ENCODE results near the gene LDLRAD4.

LDLRAD4 gene

DNA sequence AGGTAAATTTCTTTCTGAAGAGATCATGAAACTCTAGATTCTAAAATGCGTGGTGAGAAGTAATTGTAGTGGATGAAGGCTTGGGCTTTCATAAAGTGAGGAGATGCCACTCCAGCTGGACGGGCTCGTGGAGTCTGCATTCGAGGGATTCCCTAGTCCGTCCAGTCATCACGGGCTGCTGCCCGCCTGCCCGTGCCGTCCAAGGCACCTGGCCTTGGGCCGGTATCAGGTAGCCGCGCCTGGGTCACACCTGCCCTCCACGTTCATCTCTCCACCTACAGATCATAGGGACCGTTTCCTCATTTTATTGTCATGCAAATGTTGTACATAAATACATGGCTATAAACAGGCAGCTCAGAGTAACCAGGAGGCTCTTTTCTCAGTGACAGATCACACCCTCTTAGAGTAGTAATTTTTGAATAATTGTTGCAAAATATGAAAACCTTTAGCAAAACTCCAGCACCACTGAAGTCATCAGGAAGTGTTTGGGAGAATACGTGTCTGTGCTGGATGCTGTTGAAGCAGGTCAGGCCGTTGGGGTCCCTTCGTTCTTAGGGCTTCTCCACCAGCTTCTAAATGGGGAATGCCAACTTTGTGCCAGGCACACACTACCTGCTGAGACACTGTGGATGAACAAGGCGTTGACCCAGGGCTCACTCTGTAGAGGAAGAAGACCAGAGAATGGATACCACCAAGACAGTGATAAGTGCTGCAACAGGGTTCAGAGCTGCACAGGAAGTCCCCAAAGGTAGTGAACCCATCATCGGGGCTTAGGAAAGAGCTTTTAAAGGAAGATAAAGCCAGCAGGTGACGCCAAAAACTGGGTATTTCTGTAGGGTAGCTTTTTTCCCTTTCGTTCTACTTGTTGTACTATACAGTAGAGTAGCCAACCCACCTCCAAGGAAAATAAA lies 395.3 kb downstream of the LDLRAD4 start:
- DNase-seq: no peak

DNA sequence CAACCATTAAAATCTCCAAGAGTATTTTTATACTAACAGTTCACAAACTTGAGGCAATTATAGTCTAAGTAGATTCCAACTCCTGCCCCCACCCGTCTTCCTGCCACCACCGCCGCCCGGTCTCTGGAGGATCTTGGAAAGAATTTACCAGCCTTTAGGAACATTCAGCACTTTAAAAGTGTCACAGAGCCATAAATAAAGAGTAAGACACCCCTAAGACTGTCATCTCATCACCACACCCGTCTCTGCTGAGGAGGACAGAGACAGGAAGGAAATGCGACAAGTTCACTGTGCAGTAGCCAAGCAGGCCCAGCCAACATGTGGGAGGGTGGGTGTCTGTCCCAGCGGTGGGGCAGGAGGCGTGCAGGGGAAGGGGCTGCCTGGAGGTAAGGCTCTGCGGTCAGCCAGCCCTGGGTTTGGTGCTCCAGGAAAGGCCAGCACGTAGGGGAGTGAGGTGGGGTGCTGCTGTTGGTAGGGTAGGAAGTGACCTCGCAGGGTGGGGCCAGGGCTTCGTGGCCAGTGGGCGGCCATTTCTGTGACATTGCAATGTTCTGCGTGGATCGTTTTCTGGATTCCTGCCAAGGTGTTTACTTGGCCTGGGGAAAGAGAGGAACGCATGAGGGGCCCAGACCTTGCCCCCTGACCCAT lies 396.2 kb downstream of the LDLRAD4 start:
- DNase-seq: no peak

DNA sequence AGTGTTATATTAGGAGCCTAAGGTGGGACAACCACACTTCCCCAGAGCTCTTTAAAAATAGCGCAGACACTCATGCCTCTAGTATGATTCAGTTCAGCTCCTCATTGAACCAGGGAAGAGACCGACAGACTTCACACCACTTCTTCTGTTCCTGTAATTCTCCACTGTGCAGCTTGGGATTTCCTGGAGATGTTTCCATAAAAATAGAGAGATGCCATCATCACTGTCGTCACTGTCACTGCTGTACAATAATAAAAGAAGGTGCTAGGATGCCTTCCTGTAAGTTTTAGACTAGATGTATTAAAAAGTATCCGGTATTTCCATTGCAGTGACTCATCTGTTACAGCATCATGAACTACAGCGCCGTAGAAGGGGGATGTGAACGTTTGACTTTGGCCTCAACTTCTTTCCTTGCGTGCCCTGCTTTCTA lies 396.9 kb downstream of the LDLRAD4 start:
- no peak for DNase-seq

DNA sequence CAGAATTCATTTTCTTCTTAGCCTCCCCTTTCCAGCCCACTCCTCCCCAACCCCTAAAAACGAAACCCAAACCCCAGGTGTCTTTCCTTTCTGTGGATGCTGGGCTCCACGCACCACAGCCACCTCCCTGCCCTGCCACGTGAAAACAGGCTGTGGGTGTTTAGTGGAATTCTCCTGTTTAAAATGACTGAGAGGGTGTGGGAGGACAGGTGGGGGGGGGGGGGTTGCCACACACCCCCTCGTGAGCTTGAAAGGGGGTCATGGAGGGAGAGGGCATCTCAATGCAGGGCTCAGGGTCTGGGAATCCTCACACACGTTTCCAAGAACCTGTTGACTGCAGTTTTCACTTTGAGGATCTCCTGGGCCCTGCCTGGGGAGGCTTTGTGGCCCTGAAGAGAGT lies 397.5 kb downstream of the LDLRAD4 start:
- no peak for DNase-seq

DNA sequence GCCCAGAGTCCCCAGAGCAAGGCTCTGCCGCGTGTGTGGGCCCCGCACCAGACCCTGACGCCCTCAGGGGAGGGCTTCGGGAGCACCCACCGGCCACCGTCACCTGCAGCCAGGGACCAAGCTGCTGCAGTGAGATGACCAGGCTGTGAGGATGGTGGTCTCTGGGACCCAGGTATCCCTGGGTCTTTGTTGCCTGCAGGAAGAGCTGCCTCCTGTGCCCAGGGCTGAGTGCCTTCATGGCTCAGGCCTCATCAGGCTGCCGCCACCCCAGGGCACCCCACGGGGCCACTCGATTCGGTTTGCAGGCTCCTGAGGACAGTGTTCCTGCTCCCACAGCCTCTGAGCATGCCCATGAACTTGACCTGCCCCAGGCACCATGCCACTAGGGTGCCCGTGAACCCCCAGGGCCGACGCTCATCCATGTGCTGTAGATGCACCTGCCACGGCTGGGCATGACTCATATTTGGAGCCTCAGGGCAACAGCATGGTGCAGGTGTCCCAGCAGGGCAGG lies 398.0 kb downstream of the LDLRAD4 start:
- DNase-seq: no peak

DNA sequence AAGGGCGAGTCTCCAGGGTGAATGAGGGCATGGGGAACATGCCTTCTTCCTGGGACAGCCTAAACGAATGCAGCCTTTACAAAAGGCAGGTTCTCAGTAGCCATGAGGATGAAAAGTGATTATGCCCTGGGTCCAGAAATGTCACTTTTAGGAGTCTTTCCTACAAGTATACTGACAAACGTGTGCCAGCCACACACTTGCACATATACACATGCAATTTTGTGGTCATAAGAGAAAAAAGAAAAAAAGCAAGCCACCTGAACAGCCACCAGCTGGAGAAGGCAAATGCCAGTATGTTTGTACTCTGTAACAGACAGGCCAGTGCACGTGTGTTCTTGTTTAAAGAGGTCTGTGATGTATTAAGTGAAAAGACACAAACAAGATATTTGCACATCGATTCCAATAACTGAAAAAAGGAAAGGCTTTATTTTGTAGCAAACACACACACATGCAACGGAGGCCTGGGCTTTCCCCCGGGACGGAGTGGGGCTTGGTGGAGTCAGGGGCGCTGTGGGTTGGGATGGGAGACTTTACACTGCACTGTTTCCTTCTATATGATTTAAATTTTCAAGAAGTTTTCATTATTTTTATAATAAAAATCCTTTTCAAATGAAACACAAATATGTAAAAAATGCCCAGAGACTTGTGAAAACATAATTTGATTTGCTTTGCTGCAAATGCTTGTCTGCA lies 399.4 kb downstream of the LDLRAD4 start:
- DNase-seq: no peak

DNA sequence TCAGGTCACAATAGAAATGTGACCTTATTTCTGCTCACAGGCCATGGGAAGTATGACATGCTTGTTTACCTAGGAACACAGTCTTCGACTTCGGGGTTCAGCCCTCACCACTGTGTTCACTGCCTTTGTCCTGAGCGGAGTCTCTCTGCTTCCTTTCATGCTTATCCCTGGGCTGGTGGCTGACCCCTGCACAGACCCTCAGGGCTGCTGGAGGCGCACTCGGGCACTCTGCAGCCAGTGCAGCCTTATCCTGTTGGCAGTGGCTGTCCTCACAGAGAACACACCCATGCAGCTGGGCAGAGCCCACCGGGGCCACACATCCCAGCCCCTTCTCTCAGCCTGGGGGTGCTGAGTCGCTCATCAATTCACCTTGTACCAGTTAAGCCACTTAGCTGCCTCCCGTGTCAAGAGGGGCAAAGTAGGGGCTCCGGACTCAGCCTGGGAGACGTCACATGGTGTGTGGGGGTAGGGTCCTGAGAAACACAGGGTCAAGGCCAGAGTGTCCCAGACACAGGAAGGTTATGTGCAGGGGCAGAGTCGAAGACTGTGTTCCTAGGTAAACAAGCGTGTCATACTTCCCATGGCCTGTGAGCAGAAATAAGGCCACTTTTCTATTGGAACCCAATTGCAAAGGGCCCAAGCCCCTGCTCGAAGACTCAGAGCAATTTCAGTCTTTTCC lies 400.3 kb downstream of the LDLRAD4 start:
- DNase-seq: no peak

DNA sequence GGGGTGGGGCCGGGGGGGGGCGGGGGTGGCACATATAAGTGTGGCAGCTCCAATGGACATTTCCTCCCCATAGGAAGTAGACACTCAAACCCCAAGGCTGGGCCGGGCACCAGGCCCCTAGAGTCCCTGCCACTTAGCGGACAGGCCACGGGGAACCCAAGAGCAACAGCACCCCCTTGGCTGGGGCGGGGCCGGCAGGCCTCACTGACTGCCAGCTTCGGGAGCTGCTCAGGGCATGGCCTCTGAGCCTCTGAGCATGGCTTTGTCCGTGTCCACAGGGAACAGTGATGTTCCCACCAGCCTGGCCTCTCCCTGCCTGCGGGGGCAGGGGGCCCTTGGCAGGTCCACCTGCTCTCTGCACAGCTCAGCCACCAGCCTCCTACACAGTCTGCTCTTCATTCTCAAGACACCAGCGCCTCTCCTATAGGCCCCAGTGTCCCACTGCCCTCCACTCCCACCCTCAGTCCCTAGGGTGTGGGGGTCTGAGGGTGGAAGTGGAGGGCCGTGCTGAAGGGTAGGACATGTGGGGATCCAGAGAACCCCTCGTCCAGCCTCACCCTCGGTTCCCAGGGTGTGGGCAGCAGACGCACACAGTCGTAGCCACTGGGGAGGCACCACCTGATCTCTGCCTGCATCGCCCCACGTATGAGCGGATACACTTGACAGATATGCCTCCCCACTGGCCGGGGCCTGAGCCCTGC lies 401.1 kb downstream of the LDLRAD4 start:
- no peak for DNase-seq

DNA sequence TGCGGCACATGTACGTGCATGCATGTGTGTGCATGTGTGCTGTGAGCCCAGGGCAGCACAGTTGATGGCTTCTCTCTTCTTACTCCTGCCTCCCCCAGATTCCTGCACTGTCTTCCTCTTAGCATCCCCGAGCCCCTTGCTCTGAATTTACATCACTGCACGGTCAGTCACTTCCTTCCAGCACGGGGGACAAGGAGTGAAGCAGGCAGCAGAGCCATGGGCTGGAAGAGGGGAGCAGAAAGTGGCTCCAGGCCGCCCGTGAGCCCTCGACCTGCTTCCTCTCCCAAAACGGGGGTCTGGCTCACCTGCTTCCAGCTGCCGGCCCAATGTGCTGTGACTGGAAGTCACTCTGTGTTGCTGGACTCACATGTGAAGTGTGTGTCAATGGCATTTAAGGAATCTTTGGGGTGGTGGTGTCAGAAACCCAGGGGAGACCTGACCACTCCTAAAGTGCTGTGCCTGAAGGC lies 401.7 kb downstream of the LDLRAD4 start:
- DNase-seq: no peak

DNA sequence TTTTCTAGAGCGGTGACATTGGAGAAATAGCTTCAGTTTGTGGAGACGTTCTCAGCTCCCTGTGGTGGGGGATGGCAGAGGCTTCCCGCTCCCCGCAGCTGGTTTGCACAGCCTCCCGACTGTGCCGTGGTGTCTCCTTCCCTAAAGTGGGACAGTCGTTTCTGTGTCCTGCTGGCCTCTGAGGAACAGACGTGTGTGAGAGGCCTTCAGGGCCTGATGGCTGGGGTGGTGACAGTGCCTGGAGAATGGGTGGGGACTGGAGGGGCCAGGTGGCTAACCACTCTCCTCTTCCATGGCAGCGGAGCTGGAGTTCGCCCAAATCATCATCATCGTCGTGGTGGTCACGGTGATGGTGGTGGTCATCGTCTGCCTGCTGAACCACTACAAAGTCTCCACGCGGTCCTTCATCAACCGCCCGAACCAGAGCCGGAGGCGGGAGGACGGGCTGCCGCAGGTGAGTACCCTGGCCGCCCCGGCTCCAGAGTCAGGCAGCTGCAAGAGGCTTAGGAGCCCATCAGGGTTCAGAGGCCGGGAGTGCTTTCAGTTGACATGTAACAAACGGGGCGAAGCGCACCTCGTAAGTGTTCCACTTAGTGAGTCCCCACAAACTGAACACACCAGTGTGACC lies 402.4 kb downstream of the LDLRAD4 start:
- DNase-seq: no peak

DNA sequence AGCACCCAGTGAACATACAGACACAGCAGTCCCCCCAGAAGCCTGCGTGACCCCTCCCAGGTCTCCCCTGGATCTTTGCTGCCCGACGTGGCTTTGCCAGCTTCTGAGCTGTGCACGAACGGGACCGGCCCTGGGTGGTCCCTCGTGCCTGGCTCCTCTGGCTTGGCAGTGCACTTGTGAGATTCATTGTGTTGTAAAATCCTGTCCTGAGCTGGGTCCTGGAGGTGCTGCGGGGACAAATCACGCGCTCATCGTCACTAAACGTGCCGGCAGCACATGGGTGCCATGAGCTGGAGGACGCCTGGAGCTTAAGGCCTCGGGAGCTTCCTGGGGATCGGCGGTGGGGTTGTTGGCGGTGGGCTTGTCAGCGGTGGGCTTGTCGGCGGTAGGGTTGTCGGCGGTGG lies 402.9 kb downstream of the LDLRAD4 start:
- DNase-seq: no peak

DNA sequence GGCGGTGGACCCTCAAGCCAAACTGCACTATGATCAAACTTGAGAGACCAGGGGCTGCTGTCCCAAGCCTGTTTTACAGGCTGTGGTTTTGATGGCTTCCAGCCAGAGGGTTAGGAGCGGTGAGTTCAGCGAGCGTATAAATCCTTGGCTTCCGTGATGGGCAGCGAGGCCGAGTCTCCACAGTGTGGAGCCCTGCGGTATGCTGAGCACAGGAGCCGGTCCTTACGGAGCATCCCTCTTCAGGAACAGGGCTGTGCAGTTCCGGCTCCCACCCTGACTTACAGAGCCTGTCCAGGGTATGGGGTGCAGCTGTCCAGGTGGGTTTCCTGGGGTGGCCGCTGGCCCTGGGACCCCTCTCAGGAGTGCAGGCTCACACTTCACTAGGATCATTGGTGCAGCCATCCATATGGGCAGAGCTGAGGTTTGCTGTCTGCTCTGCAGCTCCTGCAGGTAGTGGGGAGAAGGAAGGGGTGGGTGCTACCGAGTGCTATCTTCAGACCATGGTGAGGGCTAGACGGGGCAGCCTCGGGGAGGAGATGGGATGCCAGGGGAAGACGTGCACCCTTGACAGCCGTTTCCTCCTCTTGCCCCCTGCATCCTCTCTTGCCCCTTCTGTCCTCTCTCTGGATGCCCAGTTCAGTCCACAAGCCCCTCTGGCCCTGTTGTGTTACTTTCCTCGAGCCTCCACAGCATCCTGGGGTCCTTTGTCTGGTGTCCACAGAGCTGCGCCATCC lies 403.5 kb downstream of the LDLRAD4 start:
- no peak for DNase-seq

DNA sequence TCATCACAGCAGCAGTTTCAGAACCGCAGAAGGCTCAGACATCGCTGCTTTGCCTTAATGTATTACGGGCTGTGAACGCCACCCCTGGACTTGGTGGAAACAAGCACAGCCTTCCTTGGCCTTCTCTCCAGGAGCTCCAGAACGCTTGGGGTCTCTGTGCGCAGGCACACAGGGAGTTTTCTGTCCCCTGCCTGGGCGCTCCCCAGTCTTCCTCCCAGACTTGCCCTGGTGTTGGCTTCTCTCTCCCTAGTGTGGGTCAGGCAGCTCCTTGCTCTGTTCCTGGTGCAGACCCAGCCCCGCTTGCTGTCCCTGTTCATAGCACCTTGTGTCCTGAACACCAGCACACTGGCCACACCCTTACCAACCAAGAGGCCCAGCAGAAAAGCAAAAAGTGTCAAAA lies 404.2 kb downstream of the LDLRAD4 start:
- no peak for DNase-seq

DNA sequence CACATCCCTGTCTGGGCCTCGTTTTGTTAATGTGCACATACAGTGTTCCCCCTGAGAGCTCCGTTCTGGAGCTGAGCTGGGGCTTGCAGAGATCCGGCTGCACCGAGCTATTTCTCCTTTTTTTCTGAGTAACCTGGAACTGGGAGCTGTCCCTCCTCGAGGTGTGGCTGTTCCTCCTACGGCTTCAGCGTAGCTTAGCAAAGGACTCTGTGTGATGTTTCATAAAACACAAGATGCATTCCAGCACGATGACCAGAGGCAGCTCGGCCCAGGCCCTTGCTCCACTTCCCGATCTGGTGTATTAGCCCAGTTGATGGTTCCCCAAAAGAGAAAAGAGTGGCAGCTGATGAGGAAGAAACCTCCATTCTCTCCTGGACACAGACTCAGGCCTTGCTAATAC lies 404.8 kb downstream of the LDLRAD4 start:
- DNase-seq: no peak

DNA sequence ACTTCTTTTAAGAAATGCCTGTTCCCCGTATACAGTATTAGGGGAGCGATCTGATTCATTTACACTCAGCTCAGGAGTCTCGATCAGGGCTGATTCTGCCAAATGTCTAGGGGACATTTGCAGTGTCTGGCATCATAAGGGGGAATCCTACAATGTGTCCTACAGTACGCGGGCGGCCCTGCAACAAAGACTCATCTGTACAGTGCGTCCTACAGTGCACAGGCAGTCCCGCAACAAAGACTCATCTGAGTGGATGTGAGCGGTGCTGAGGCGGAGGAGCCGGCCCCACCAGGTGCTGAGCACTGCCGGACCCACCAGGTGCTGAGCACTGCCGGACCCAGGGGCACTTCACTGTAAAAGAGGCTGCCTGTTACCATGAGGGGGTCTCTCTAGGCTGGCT lies 405.3 kb downstream of the LDLRAD4 start:
- DNase-seq: no peak

DNA sequence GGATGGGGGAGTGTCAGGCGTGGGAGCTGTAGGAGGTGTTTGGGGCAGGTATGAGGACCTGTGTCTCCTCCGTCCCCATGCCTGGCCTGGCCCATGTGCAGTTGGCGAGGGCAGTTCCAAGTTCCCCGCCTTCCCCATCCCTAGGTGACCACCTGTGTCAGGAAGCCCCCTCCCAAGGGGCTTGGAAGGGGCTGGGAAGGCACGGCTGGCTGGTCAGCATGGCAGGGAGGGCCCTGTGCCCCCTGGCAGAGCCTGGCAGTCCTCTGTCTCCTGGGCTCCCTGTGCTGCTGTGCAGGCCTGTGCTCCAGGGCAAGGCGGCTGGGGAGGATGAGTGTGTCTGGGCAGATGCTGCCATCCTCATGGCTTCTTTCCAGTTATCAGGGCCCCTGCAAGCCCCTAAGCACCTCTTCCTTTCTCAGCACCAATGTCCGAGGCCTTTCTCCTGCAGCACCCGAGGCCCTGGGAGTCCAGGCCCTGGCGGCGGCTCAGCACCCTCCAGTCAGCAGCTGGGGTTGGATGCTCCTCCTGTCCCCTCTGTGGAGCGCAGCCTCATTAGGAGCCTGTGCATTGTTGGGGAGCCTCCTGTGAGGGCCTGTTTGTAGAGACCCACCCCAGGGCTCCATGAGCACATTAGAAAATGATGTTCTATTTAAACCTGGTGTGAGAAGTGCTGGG lies 406.1 kb downstream of the LDLRAD4 start:
- DNase-seq: no peak

DNA sequence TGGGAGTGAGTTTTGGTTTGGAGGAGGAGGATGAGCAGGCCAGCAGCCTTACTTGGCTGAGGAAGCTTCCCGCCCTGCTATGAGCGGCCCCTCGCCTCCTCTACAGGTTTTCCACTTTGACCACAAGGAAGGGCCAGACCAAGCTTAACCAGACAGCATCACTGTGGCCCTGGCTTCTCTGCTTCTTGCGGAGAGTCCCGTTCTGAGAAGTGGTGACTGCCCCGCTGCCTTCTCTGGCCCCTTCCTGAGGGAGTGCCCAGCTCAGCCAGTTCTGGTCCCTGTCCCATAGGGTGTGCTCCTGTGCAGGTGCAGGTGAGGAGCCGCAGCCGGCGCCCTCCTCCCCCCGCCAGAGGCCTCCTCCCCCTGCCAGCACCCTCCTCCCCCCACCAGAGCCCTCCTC lies 406.8 kb downstream of the LDLRAD4 start:
- no peak for DNase-seq

DNA sequence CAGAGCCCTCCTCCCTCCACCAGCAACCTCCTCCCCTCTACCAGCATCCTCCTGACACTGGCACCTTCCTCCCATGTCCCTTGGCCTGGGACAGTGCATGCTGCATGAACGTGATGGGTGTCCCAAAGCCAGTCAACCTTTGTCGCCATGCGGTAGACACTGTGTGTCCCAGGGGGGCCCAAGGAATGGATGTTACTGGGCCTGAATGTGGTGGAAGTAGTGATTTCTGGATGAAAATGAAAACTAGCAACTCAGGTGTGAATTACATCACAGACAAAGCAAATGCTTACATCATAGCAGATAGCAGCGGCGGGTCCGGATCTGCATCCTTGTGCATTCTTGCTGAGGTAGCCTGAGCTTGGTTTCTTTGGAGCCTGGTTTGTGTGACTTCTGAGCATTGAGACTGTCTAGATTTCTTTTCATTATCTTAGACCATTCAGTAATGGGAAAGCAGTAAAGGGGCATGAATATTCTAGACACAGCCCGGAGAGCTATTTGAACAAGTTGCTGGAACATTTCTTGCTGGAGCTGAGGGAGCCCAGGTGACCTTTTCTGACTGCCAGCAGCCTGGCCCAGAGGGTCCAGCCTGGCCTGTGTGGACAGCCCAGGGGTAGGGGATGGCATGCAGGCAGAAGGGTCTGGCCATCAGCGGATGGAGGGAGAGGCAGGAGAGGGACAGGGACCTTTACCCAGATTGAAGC lies 407.4 kb downstream of the LDLRAD4 start:
- no peak for DNase-seq

DNA sequence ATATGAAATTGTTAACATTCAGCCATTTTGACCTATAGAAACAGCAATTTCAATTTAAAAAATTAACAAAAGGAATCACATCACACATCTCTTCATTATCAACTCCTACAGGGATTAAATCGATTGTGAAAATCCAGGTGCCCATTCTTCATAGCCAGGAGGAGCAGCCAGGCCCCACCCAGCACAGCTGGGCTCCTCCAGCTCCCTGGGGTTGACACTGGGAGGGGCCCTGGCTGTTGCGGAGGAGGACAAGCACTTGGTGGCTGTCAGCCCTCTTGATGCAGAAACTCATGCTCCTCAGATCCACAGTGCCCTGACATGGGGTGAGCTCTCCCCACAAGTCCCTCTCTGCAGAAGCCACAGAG lies 408.0 kb downstream of the LDLRAD4 start:
- no peak for DNase-seq

DNA sequence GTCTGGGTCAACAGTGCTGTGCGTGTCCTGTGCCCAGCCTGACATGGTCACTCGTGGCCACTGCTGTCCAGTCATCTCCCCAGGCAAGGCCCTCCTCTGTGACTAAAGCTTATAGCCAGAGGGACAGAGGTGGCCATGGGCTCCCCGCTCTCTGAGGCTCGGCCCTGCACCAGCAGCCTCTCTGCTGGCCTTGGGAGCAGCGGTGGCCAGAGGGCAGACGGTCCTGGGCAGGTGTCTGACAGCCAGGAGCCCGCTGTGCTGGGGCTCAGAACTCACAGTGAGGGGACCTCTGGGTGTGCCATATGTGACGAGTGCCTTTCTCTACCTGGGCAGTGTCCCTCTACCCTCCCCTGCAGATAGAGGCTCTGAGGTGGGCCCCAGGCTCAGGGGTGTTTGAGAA lies 409.1 kb downstream of the LDLRAD4 start:
- DNase-seq: no peak

Data from DMS 273 treated with DMSO at 0.1 percent for 48 hours (cell line).